ENCODE data around the gene ZBTB48.

DNA sequence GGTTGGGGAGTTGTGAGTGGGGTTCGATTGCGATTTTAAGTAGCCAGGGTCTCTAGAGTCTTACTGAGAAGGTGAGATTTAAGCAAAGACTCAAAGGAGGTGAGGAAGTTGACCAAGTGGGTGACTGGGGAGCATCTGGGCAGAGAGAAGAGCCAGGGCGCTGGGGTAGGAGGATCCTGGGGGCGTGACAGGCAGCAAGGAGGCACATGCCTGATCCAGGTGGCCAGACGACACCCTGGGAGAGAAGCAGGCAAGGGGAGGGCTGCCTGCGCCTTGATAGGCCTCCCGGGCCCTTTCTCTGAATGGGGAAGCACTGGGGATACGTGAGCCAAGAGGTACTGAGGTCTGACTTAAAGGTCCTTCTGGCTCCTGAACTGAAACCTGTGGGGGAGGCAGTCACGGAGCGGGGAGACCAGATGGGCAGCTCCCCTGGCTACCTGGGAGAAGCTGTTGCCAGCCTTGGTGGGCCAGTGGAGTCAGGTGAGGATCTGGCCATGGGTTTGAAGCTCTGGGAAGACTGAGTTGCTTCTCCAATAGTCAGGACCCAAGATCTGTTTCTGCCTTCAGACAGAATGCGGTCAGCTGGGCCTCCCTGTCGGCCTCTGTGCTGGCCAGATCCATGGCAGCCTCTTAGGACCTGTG, 5.4 kb downstream of the ZBTB48 start:
- no peak for TF ChIP-seq CTCF (IDR thresholded peaks at IDR 0.05)
- no peak for TF ChIP-seq EP300 (IDR thresholded peaks at IDR 0.05)
- no peak for TF ChIP-seq POLR2A (IDR thresholded peaks at IDR 0.05)

All from gastroesophageal sphincter (tissue), 3 donors.